ENCODE results near the gene MAP1LC3B2.

MAP1LC3B2 gene

DNA sequence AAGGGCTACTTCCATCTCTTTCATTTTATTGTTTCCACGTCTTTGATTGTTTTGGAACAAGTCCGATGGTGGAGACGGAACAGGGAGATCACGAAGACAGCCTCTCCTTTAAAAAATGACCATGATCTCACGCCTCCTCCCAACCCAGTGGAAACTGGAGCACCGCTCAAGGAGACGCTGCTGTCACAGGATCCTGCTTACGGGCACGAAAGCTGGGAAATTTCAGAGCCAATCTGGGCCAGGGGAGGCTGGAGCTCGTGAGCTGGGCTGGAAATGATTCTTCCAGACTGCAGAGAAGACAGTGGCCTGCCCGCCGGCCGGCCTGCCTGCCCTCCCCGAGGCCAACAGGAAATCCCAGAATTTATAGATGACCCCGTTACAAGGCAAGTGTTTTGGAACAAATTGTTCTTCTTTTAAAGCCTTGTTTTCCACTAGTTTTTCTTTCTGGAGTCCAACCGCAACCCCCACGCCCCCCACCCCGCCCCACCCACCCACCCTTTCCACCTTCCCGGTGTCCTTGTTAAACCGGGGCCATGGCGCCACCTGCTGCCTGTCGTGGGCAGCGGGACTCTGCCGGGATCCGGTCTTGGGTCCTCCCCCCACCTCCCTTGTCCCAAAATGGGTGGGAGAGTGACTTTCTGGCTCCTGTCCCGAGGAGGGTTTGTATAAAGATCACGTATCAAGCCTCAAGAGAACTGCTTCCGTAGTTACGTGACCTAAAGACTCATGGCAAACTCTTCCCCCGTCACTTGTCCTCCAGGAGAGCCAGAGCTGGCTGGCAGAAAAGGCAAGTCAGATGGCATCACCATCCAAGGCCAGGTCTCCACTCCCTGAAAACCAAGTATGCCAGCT is 40.3 kb downstream of the MAP1LC3B2 start:
- Histone ChIP-seq H3K36me3 (ENCODE audit: control insufficient read depth, insufficient read depth, low read length) (no peaks in the 10 kb centered on the region), H2BK15ac (replicated peaks; ENCODE audit: low read depth) (peak overlapping the region; percentile 46), H3K23ac (ENCODE audit: low read length) (no peak overlapping the region), H2BK5ac (ENCODE audit: low read length) (peak overlapping the region; percentile 86), H3K79me2 (ENCODE audit: control insufficient read depth, insufficient read depth, low read length) (no peaks in the 10 kb centered on the region), H2AK5ac (ENCODE audit: low read length) (no peak overlapping the region), H3K18ac (ENCODE audit: low read length) (peak overlapping the region; percentile 62), H3K27me3 (ENCODE audit: insufficient read depth, low read length, poor library complexity) (no peaks in the 10 kb centered on the region), H4K5ac (ENCODE audit: low read length) (no peak overlapping the region), H3K27ac (ENCODE audit: low read depth, low read length) (peak overlapping the region; percentile 45), H2BK120ac (ENCODE audit: low read depth, low read length) (peak overlapping the region; percentile 47), H3K4me1 (ENCODE audit: control insufficient read depth, low read depth, low read length) (peaks cover 19% of the 10 kb centered on the region), H3K9ac (ENCODE audit: low read length) (peak overlapping the region; percentile 32), H4K8ac (ENCODE audit: low read depth, low read length) (no peak overlapping the region), H3K4me2 (ENCODE audit: low read length) (no peak overlapping the region), H3K79me1 (ENCODE audit: low read length) (no peaks in the 10 kb centered on the region), H3K4ac (ENCODE audit: low read depth, low read length) (peak overlapping the region; percentile 66), H3K56ac (ENCODE audit: low read length) (peak overlapping the region; percentile 73), H3K4me3 (ENCODE audit: low read length) (no peak overlapping the region)
- WGBS (ENCODE audit: extremely low coverage, insufficient coverage, low lambda C conversion rate) = no CpG with 5 or more reads among the region's 30 CpGs
- peak; percentile 82 for DNase-seq

GRCh38 chr12:116600959-116601918 is 42.1 kb downstream of the MAP1LC3B2 start:
- Histone ChIP-seq H3K23ac (ENCODE audit: low read length) (no peak overlapping the region), H3K4ac (ENCODE audit: low read depth, low read length) (no peak overlapping the region), H3K4me3 (ENCODE audit: low read length) (no peak overlapping the region), H3K27ac (ENCODE audit: low read depth, low read length) (no peak overlapping the region), H3K18ac (ENCODE audit: low read length) (no peak overlapping the region), H2AK5ac (ENCODE audit: low read length) (peak overlapping the region; percentile 2), H3K79me2 (ENCODE audit: control insufficient read depth, insufficient read depth, low read length) (no peaks in the 10 kb centered on the region), H3K4me1 (ENCODE audit: control insufficient read depth, low read depth, low read length) (peaks cover 19% of the 10 kb centered on the region), H4K8ac (ENCODE audit: low read depth, low read length) (no peak overlapping the region), H3K36me3 (ENCODE audit: control insufficient read depth, insufficient read depth, low read length) (no peaks in the 10 kb centered on the region), H2BK5ac (ENCODE audit: low read length) (peak overlapping the region; percentile 80), H3K27me3 (ENCODE audit: insufficient read depth, low read length, poor library complexity) (no peaks in the 10 kb centered on the region), H2BK120ac (ENCODE audit: low read depth, low read length) (no peak overlapping the region), H3K79me1 (ENCODE audit: low read length) (no peaks in the 10 kb centered on the region), H3K9ac (ENCODE audit: low read length) (no peak overlapping the region), H3K56ac (ENCODE audit: low read length) (peak overlapping the region; percentile 40), H2BK15ac (replicated peaks; ENCODE audit: low read depth) (no peak overlapping the region), H3K4me2 (ENCODE audit: low read length) (no peak overlapping the region), H4K5ac (ENCODE audit: low read length) (no peak overlapping the region)
- DNase-seq = no peak
- no CpG with 5 or more reads among the region's 5 CpGs for WGBS (ENCODE audit: extremely low coverage, insufficient coverage, low lambda C conversion rate)

DNA sequence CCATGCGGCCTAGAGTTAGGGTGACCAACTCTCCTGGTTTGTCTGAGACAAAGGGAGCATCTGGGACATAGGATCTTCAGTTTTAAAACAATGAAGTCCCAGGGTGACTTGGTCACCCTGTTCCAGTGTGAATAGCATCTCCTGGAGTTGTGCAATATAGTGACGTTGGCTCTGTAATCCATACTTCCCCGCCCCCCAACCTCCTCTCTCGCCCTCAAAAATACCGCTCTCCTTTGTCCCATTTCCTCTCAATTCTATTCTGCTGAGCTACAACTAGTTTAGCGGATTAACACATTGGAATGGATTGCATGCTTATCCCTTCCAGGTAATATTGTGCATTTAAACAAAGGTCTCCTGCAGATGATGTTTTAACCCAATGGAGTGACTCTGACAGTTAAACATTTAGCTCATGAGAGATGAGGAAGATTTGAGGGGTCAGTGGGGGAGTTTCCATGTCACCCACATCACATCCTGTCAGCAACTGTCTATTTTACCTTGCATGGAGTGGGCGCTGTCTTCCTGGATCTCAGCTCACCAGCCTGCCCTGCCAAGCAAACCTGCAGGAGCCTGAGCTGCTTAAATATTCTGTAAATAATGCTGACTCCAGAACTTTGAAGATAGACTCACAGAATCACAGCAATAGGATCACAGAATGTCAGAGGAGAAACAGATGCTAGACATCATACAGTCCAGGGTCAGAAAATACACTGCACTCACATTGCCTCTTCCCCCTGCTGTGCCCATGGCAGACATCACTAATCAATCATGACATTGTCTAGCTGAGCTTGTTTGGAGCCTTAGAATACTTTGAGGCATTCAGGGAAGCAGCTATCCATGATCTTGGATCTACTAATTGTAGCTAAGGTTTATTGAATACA is 43.0 kb downstream of the MAP1LC3B2 start:
- Histone ChIP-seq H2BK120ac (ENCODE audit: low read depth, low read length) (no peak overlapping the region), H3K4me1 (ENCODE audit: control insufficient read depth, low read depth, low read length) (peaks cover 19% of the 10 kb centered on the region), H3K4me2 (ENCODE audit: low read length) (no peak overlapping the region), H3K27ac (ENCODE audit: low read depth, low read length) (no peak overlapping the region), H2AK5ac (ENCODE audit: low read length) (peak overlapping the region; percentile 2), H2BK5ac (ENCODE audit: low read length) (peak overlapping the region; percentile 80), H4K5ac (ENCODE audit: low read length) (no peak overlapping the region), H3K4me3 (ENCODE audit: low read length) (no peak overlapping the region), H3K18ac (ENCODE audit: low read length) (no peak overlapping the region), H3K23ac (ENCODE audit: low read length) (no peak overlapping the region), H3K9ac (ENCODE audit: low read length) (no peak overlapping the region), H3K27me3 (ENCODE audit: insufficient read depth, low read length, poor library complexity) (no peaks in the 10 kb centered on the region), H2BK15ac (replicated peaks; ENCODE audit: low read depth) (no peak overlapping the region), H3K4ac (ENCODE audit: low read depth, low read length) (no peak overlapping the region), H3K56ac (ENCODE audit: low read length) (peak overlapping the region; percentile 40), H4K8ac (ENCODE audit: low read depth, low read length) (no peak overlapping the region), H3K79me2 (ENCODE audit: control insufficient read depth, insufficient read depth, low read length) (no peaks in the 10 kb centered on the region), H3K36me3 (ENCODE audit: control insufficient read depth, insufficient read depth, low read length) (no peaks in the 10 kb centered on the region), H3K79me1 (ENCODE audit: low read length) (no peaks in the 10 kb centered on the region)
- DNase-seq = no peak
- WGBS (ENCODE audit: extremely low coverage, insufficient coverage, low lambda C conversion rate) = no CpG with 5 or more reads among the region's 7 CpGs

GRCh38 chr12:116603546-116604177 is 44.5 kb downstream of the MAP1LC3B2 start:
- no peak overlapping the region for H2BK120ac ChIP-seq (ENCODE audit: low read depth, low read length)
- H3K79me2 ChIP-seq (ENCODE audit: control insufficient read depth, insufficient read depth, low read length) = no peaks in the 10 kb centered on the region
- no peak overlapping the region for H3K23ac ChIP-seq (ENCODE audit: low read length)
- no peak overlapping the region for H3K18ac ChIP-seq (ENCODE audit: low read length)
- H3K4me3 ChIP-seq (ENCODE audit: low read length) = no peak overlapping the region
- no CpG with 5 or more reads among the region's 15 CpGs for WGBS (ENCODE audit: extremely low coverage, insufficient coverage, low lambda C conversion rate)
- H2BK15ac ChIP-seq (replicated peaks; ENCODE audit: low read depth) = no peak overlapping the region
- peak overlapping the region; percentile 79 for H3K56ac ChIP-seq (ENCODE audit: low read length)
- H3K27me3 ChIP-seq (ENCODE audit: insufficient read depth, low read length, poor library complexity) = no peaks in the 10 kb centered on the region
- H3K4me1 ChIP-seq (ENCODE audit: control insufficient read depth, low read depth, low read length) = peaks cover 11% of the 10 kb centered on the region
- no peak overlapping the region for H3K4me2 ChIP-seq (ENCODE audit: low read length)
- H4K5ac ChIP-seq (ENCODE audit: low read length) = no peak overlapping the region
- H3K36me3 ChIP-seq (ENCODE audit: control insufficient read depth, insufficient read depth, low read length) = no peaks in the 10 kb centered on the region
- no peak overlapping the region for H3K27ac ChIP-seq (ENCODE audit: low read depth, low read length)
- H2AK5ac ChIP-seq (ENCODE audit: low read length) = no peak overlapping the region
- no peak overlapping the region for H3K4ac ChIP-seq (ENCODE audit: low read depth, low read length)
- DNase-seq = peak; percentile 81
- H2BK5ac ChIP-seq (ENCODE audit: low read length) = no peak overlapping the region
- no peak overlapping the region for H4K8ac ChIP-seq (ENCODE audit: low read depth, low read length)
- no peaks in the 10 kb centered on the region for H3K79me1 ChIP-seq (ENCODE audit: low read length)
- no peak overlapping the region for H3K9ac ChIP-seq (ENCODE audit: low read length)
